ENCODE results near the gene KDM4B.

The KDM4B gene

DNA sequence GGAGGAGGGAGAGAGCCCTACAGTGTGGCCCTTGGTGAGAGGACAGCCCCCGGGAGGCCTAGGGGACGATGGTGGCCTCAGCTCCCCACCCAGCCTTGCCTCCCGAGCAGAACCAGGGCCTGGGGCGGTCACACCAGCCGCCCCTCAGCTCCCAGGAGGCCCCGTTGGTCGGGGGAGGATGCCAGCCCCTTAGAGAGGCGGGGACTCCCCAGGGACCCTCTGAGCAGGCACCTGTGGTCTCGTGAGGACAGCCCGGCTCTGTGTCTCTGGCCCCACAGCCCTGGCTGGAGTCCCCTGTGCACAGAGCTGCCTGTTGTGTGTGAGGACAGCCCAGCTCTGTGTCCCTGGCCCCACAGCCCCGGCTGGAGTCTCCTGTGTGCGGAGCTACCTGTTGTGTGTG, 158.8 kb downstream of the KDM4B start:
- no peak for DNase-seq

GRCh38 chr19:5128251-5128935, 159.5 kb downstream of the KDM4B start:
- no peak for DNase-seq

DNA sequence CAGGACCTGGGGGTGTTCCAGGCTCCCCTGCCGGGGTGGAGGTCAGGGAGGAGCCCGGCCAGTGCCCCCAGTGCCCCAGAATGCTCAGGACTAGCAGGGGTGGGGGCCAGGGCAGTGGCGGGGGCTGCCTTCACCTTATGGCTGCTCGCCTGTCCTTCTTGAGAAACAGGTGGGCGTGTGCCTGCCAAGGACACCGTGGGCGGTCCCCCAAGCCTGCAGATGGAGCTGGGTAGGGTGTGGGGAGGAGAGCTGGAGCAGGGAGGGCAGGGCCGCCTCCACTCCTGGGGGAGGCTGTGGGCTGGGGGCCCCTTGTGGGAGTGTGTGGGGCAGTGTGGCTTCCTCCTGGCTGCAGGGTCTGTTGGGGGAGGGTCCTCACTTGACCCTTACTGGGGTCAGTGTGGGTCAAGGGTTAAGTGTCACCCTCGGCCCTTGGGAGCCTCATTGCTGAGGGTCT, 160.1 kb downstream of the KDM4B start:
- no peak for DNase-seq

GRCh38 chr19:5129691-5130090, 160.8 kb downstream of the KDM4B start:
- DNase-seq: no peak

DNA sequence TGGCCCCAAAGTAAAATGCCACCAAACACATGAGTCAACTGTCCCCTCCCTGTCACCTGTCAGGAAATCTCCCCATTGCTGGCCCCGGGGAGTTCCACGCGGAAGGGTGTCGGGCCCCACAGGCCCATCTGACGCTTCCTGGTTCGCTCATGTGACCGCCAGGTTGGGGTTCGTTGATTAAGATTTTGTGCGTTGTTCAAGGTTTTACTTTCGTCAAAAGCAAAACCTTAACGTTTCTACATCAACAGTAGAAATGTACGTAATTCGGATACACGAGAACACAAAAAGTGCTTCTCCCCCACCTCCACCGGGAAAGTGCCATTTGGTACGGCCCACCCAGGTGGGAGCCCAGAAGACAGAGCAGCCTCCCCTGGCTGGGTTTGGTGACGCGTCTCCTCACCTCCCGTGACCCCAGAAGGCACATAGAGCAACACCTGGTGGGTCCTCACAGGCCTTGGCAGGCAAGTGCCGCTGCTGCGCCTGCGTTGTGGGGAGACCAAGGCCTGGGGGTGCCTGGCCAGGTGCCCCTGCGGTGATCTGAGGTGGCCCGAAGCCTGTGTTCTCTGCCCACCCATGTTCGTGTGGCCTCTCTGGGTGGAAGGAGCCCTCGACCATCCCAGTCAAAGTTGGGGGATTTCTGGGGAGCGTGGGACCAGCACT, 161.6 kb downstream of the KDM4B start:
- no peak for DNase-seq

DNA sequence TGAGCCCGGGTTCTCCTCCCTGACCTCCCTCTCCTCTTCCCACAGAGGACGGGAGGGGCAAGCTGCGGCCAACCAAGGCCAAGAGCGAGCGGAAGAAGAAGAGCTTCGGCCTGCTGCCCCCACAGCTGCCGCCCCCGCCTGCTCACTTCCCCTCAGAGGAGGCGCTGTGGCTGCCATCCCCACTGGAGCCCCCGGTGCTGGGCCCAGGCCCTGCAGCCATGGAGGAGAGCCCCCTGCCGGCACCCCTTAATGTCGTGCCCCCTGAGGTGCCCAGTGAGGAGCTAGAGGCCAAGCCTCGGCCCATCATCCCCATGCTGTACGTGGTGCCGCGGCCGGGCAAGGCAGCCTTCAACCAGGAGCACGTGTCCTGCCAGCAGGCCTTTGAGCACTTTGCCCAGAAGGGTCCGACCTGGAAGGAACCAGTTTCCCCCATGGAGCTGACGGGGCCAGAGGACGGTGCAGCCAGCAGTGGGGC, 162.2 kb downstream of the KDM4B start:
- DNase-seq: no peak

GRCh38 chr19:5131506-5132205, 162.7 kb downstream of the KDM4B start:
- DNase-seq: no peak

GRCh38 chr19:5132206-5132560, 163.3 kb downstream of the KDM4B start:
- DNase-seq: no peak

- DNase-seq: no peak
These were observed 164.1 kb downstream of the KDM4B start for GRCh38 chr19:5132698-5133651.

DNA sequence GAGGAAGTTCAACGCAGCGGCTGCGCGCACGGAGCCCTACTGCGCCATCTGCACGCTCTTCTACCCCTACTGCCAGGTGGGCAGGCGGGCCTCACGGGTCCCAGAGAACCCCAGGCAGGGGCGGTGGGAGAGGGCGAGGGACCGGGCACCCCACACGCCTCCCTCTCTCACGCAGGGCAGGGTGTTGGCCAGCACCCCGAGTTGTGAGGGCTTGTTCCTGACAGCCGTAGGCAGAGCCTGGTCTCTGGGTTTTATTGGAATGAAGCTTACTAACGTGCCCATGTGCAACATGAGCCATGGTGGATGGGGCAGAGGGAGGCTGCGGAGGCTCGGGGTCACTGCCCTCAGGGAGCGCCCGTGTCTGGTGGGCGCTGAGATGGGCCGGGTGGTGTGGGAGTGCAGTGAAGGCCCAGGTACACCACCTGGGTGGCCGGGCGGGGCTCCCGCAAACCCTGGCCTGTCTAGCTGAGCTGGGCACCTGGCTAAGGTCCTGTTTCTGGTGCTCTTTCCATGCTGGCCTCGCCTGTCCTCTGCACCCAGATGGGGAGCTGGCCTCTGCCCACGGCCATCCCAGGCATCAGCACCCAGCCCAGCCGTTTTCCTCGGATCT, 165.2 kb downstream of the KDM4B start:
- DNase-seq: no peak

DNA sequence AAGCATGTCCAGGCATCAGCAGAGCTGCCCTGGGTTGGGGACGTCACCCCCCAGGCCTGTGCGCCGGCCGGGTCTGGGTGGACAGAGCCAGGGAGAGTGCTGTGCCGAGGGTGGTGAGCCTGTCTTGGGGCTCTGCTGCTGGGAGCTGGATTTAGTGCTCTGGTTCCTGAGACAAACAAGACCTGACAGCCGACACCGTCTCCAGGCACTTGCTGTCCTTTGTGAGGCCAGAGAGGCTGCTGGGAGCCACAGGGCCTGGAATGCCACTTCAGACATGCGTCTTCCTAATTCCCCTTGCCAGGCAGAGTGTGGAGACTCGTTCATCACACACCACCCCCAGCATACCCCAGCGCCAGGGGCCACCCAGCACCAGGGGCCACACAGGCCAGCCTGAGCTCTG, 165.8 kb downstream of the KDM4B start:
- DNase-seq: no peak

DNA sequence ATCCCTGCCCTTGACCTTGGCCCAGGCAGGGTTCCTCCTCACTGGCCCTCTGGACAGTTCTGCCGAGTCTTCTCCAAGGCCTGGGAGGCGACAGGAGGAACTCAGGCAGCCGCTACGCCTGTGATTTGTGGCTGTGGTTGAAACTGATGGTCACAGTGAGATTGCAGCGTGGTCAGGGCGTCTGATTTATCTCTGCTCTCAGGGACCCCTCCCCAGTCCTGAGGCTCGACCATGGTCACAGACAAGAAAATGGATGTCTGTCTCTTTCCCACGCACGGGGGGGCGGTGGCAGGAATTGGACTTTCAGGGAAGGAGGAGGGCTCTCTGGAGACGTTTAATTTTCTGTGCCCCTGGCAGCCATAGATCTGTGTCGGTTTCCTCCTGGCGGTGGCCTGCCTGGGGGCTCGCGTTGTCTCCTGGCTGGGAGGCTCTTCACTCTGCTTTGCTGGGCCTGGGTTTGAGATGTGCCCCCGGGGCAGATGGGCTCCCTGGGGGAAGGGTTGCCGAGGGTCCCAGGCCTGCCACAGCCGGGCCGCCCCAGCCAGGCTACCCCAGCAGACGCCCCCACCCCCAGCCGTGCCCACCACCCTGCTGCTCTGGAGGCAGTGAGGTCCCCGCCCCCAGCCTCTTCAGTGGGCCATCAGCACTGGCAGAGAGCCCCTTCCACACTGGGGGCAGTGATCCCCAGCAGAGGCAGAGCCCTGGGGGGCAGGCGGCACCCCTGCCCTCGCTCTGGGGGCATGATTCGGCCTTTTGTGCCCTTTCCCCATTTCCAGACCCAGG, 167.4 kb downstream of the KDM4B start:
- DNase-seq: no peak

DNA sequence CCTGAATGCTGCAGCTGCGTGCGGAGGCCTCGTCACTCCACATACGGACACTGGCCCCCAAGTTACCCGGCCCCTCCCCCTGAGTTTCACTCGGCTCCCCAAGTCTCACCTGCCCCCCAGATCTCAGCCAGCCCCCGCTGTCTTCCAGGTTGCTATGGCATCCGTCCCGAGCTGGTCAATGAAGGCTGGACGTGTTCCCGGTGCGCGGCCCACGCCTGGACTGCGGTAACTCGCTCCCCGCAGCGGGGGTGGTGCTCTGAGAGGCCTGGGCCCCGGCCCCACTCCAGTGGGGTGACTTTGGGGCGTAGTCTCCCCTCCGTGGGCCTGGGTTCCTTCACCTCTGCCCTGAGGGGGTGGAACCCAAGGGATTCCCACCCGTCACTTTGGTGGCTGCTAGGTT, 168.2 kb downstream of the KDM4B start:
- DNase-seq: no peak

GRCh38 chr19:5137571-5138124, 168.7 kb downstream of the KDM4B start:
- no peak for DNase-seq

GRCh38 chr19:5138606-5139582, 170.0 kb downstream of the KDM4B start:
- DNase-seq: no peak

- DNase-seq: no peak
These were observed 170.8 kb downstream of the KDM4B start for GRCh38 chr19:5139583-5140325.

DNA sequence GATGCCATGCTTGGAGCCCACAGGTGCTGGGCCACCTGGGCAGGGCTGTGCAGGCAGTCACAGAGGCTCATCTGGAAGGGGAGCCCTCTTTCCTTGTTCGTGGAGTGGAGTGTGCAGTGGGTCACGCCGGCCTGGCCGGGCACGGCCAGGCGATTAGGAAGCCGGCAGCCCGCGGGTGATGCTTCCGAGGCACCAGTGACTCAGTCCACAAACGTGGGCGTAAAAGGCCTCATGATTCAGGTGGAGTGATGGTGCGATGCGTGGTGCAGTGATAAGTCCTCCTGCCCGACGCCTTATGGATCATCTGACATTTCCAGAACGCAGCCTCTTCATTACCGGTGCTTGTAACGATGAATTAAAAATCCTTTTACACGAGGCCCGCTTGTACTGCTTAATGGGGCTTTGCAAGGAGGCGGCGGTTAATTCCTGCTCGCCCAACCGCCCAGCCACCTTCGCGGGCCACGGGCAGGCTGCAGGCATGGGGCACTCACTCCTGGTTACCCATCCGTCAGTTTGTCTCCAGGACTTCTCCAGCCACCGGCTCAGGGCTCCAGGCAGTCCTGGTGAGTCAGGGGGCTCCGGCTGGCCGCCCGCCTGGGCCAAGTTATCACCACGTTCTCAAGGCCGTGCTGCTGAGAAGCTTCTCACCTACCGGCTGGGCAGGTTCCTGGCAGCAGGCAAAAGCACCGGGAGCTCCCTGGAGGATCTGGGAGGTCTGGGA, 172.4 kb downstream of the KDM4B start:
- no peak for DNase-seq
